Neuronal stem cell (in vitro differentiated cells): Measurements from ENCODE around the gene SGSH.

Source experiments
- DNase-seq: peaks from one replicate; pipeline ENCODE4 v3.0.0-alpha.2; 2013; ENCODE audit warnings: low spot score
- H2AFZ ChIP-seq: one replicate; pipeline ENCODE4 v1.6.1; 2013; ENCODE audit warnings: mild to moderate bottlenecking, low read length, inconsistent platforms
- H2AK5ac ChIP-seq: 2 replicates; pipeline ENCODE4 v1.6.1; 2013; ENCODE audit warnings: low read depth, mild to moderate bottlenecking, inconsistent platforms, low read length, moderate library complexity, mixed read lengths
- H2BK120ac ChIP-seq: 2 replicates; pipeline ENCODE4 v1.6.1; 2013; ENCODE audit warnings: low read depth, mild to moderate bottlenecking, inconsistent platforms, low read length, moderate library complexity, mixed read lengths
- H2BK12ac ChIP-seq: one replicate; pipeline ENCODE4 v1.6.1; 2013; ENCODE audit warnings: low read length, inconsistent platforms
- H2BK15ac ChIP-seq: 2 replicates; pipeline ENCODE4 v1.6.1; 2013; ENCODE audit warnings: mild to moderate bottlenecking, low read length, inconsistent platforms, mixed read lengths
- H2BK5ac ChIP-seq: one replicate; pipeline ENCODE4 v1.6.1; 2013; ENCODE audit warnings: inconsistent platforms, mild to moderate bottlenecking, low read length, moderate library complexity
- H3K14ac ChIP-seq: one replicate; pipeline ENCODE4 v1.6.1; 2013; ENCODE audit warnings: low read length, inconsistent platforms
- H3K18ac ChIP-seq: 2 replicates; pipeline ENCODE4 v1.6.1; 2013; ENCODE audit warnings: low read length, inconsistent platforms
- H3K23ac ChIP-seq: 2 replicates; pipeline ENCODE4 v1.6.1; 2013; ENCODE audit warnings: low read depth, mild to moderate bottlenecking, mixed read lengths, low read length, inconsistent platforms; ENCODE audit not compliant: poor library complexity
- H3K27ac ChIP-seq: replicated peaks from 3 replicates; pipeline ENCODE4 v1.5.1; 2013; ENCODE audit warnings: low read length, inconsistent platforms
- H3K27me3 ChIP-seq, 3 experiments: 2 replicates each; pipeline ENCODE4 v1.6.1; 2013; ENCODE audit warnings: low read length in 3 of 3, mild to moderate bottlenecking in 2 of 3, inconsistent platforms in 1 of 3, low read depth in 1 of 3, mixed read lengths in 1 of 3, moderate library complexity in 1 of 3; ENCODE audit not compliant: control insufficient read depth in 3 of 3, insufficient read depth in 3 of 3
- H3K36me3 ChIP-seq, 2 donors: replicated peaks in 1 of 2; 2 replicates each; pipeline ENCODE4 v1.6.1; 2013; ENCODE audit warnings: low read length in 2 of 2; ENCODE audit not compliant: control insufficient read depth in 2 of 2, insufficient read depth in 2 of 2
- H3K4ac ChIP-seq: 2 replicates; pipeline ENCODE4 v1.6.1; 2013; ENCODE audit warnings: inconsistent platforms, mild to moderate bottlenecking, low read length, moderate library complexity
- H3K4me1 ChIP-seq, 2 donors: 1 replicate in 1 of 2; 2 replicates in 1 of 2; pipeline ENCODE4 v1.6.1; 2013; ENCODE audit warnings: low read length in 2 of 2, low read depth in 1 of 2; ENCODE audit not compliant: control insufficient read depth in 2 of 2, insufficient read depth in 1 of 2
- H3K4me2 ChIP-seq: one replicate; pipeline ENCODE4 v1.6.1; 2013; ENCODE audit warnings: mild to moderate bottlenecking, low read length, inconsistent platforms; ENCODE audit not compliant: insufficient read depth, poor library complexity, severe bottlenecking
- H3K4me3 ChIP-seq, 2 donors: 2 replicates each; pipeline ENCODE4 v1.5.1; 2013; ENCODE audit warnings: low read length in 2 of 2, mild to moderate bottlenecking in 2 of 2, inconsistent platforms in 1 of 2, moderate library complexity in 1 of 2
- H3K79me1 ChIP-seq: one replicate; pipeline ENCODE4 v1.6.1; 2013; ENCODE audit warnings: low read depth, mild to moderate bottlenecking, inconsistent platforms, low read length, moderate library complexity
- H3K9ac ChIP-seq: one replicate; pipeline ENCODE4 v1.6.1; 2013; ENCODE audit warnings: mild to moderate bottlenecking, low read depth, low read length, inconsistent platforms; ENCODE audit not compliant: poor library complexity
- H3K9me3 ChIP-seq, 2 donors: replicated peaks in 1 of 2; 2 replicates each; pipeline versions ENCODE3 to v1.6.1; 2013; ENCODE audit warnings: low read length in 2 of 2, mild to moderate bottlenecking in 2 of 2, inconsistent platforms in 1 of 2, low read depth in 1 of 2, mixed read lengths in 1 of 2, moderate library complexity in 1 of 2; ENCODE audit not compliant: control insufficient read depth in 2 of 2, insufficient read depth in 1 of 2
- H4K8ac ChIP-seq: one replicate; pipeline ENCODE4 v1.6.1; 2013; ENCODE audit warnings: low read depth, mild to moderate bottlenecking, inconsistent platforms, low read length, moderate library complexity
- H4K91ac ChIP-seq: one replicate; pipeline ENCODE4 v1.6.1; 2013; ENCODE audit warnings: low read length, low read depth, mild to moderate bottlenecking, inconsistent platforms; ENCODE audit not compliant: poor library complexity
- WGBS, 2 donors: extraction: QIAGEN DNeasy Blood & Tissue Kit; methylation state at CpG; one replicate each; pipeline ENCODE4 v1.1.7; 2013; ENCODE audit warnings: missing lambda C conversion rate in 2 of 2, mixed read lengths in 1 of 2; ENCODE audit not compliant: insufficient read length in 2 of 2, insufficient replicate concordance in 1 of 2; ENCODE audit errors: extremely low coverage in 2 of 2; 5-methylcytosine and 5-hydroxymethylcytosine counted together

The SGSH gene

DNA sequence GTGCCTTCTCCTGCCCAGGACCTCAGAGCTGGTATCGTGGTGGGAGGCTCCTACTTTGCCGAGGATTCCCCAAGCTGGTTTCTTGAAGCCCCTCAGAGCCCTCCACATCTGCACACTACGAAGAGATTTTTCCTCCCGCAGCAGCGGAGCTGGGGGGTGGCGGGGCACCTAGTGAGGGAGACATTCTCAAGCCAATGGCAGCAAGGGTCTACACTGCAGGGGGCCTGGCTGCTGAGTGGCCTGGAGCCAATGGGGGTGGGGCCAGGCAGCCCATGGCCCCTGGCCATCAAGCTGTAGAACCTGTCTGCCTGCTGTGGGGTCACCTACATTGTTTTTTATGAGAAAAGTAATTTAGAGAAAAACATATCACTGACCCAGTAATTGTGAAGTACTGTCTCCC is 5.1 kb upstream of the SGSH start:
- no peak overlapping the region for H3K4ac ChIP-seq
- no peak overlapping the region for H3K14ac ChIP-seq
- no CpG with 5 or more reads among the region's 6 CpGs for WGBS, 2 donors

DNA sequence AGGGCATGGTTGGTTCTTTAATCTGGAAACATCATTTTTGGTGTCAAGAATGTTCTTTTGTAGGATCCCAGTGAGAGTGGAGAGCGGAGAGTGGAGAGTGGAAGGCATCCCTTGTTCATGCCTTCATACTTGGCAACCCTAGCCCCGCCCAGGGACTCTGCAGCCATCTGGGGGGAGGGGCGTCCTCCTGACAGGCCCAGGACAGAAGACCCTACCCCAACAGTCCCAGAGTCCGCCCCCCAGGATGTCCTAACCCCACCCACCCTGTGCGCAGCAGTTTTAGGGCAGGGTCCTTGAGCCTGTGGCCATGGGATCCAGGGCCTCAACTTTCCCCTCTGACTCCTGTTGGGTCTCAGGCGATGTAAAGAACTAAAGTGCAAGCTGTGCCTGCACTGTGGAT is 4.5 kb upstream of the SGSH start:
- Histone ChIP-seq H3K4me1 (peaks cover 6 to 9% of the 10 kb centered on the region in 2 donors), H3K9me3 (no peaks in the 10 kb centered on the region), H3K79me1 (peaks cover 4% of the 10 kb centered on the region), H2BK12ac (no peak overlapping the region), H3K36me3 (peaks cover 5 to 23% of the 10 kb centered on the region in 2 donors), H2BK5ac (no peak overlapping the region), H3K9ac (no peak overlapping the region), H4K8ac (no peak overlapping the region), H3K14ac (no peak overlapping the region), H4K91ac (no peak overlapping the region), H2AFZ (no peak overlapping the region), H2BK15ac (no peak overlapping the region), H3K4ac (no peak overlapping the region), H3K27me3 (no peaks in the 10 kb centered on the region), H3K18ac (no peak overlapping the region), H3K27ac (no peak overlapping the region), H2AK5ac (no peak overlapping the region), H3K23ac (no peak overlapping the region), H2BK120ac (no peak overlapping the region), H3K4me2 (no peak overlapping the region), H3K4me3 (no peak overlapping the region)
- WGBS, 2 donors, result no CpG with 5 or more reads among the region's 6 CpGs
- DNase-seq, result no peak

More for the DNA sequence above, 5.1 kb upstream of the SGSH start:
- Histone ChIP-seq H2BK5ac (no peak overlapping the region), H3K4me1 (peaks cover 4 to 9% of the 10 kb centered on the region in 2 donors), H2BK120ac (no peak overlapping the region), H3K23ac (no peak overlapping the region), H3K27ac (no peak overlapping the region), H2AFZ (no peak overlapping the region), H3K36me3 (peaks cover 5 to 25% of the 10 kb centered on the region in 2 donors), H3K79me1 (peaks cover 2% of the 10 kb centered on the region), H2BK12ac (no peak overlapping the region), H3K18ac (peak overlapping the region; percentile 28), H3K27me3 (no peaks in the 10 kb centered on the region), H3K9ac (no peak overlapping the region), H2BK15ac (no peak overlapping the region), H3K9me3 (peaks cover 0 to under 1% of the 10 kb centered on the region in 2 donors), H4K91ac (no peak overlapping the region), H3K4me3 (no peak overlapping the region), H3K4me2 (no peak overlapping the region), H4K8ac (no peak overlapping the region), H2AK5ac (no peak overlapping the region)
- no peak for DNase-seq

GRCh38 chr17:80223838-80224497 is 3.8 kb upstream of the SGSH start:
- H2BK15ac ChIP-seq, result no peak overlapping the region
- H3K14ac ChIP-seq, result no peak overlapping the region
- H3K79me1 ChIP-seq, result peaks cover 4% of the 10 kb centered on the region
- no peak overlapping the region for H2BK120ac ChIP-seq
- no peak overlapping the region for H2AFZ ChIP-seq
- H3K4me1 ChIP-seq, result peaks cover 10 to 14% of the 10 kb centered on the region in 2 donors
- H3K23ac ChIP-seq, result peak overlapping the region; percentile 12
- H2AK5ac ChIP-seq, result no peak overlapping the region
- H4K91ac ChIP-seq, result no peak overlapping the region
- WGBS, 2 donors, result 100% methylated on average over 5 to 8 of the region's 11 CpGs
- no peak overlapping the region for H3K27ac ChIP-seq
- no peaks in the 10 kb centered on the region for H3K27me3 ChIP-seq
- no peak overlapping the region for H4K8ac ChIP-seq
- H3K9ac ChIP-seq, result no peak overlapping the region
- H2BK12ac ChIP-seq, result no peak overlapping the region
- no peak overlapping the region for H3K4me2 ChIP-seq
- no peak overlapping the region for H3K4me3 ChIP-seq
- peaks cover 5 to 23% of the 10 kb centered on the region in 2 donors for H3K36me3 ChIP-seq
- DNase-seq, result no peak
- H3K18ac ChIP-seq, result no peak overlapping the region
- no peak overlapping the region for H3K4ac ChIP-seq
- no peak overlapping the region for H2BK5ac ChIP-seq
- H3K9me3 ChIP-seq, result no peaks in the 10 kb centered on the region

GRCh38 chr17:80223142-80223815 is 3.1 kb upstream of the SGSH start:
- H3K23ac ChIP-seq, result peak overlapping the region; percentile 17
- H2AK5ac ChIP-seq, result no peak overlapping the region
- H3K4ac ChIP-seq, result no peak overlapping the region
- DNase-seq, result no peak
- H3K18ac ChIP-seq, result no peak overlapping the region
- peaks cover 4% of the 10 kb centered on the region for H3K79me1 ChIP-seq
- no CpG with 5 or more reads among the region's 18 CpGs for WGBS, 2 donors
- no peak overlapping the region for H3K4me2 ChIP-seq
- H2AFZ ChIP-seq, result no peak overlapping the region
- no peak overlapping the region for H3K14ac ChIP-seq
- H2BK15ac ChIP-seq, result no peak overlapping the region
- peaks cover 10 to 14% of the 10 kb centered on the region in 2 donors for H3K4me1 ChIP-seq
- H3K9me3 ChIP-seq, result no peaks in the 10 kb centered on the region
- no peak overlapping the region for H4K8ac ChIP-seq
- peak overlapping the region; percentile 37 for H3K9ac ChIP-seq
- H3K4me3 ChIP-seq, result no peak overlapping the region
- no peaks in the 10 kb centered on the region for H3K27me3 ChIP-seq
- H2BK5ac ChIP-seq, result no peak overlapping the region
- H3K27ac ChIP-seq, result no peak overlapping the region
- no peak overlapping the region for H2BK12ac ChIP-seq
- no peak overlapping the region for H4K91ac ChIP-seq
- peaks cover 5 to 18% of the 10 kb centered on the region in 2 donors for H3K36me3 ChIP-seq
- H2BK120ac ChIP-seq, result no peak overlapping the region
